PFSK-1 (cell line): Measurements from ENCODE around the gene MAT2A.

ENCODE experiments used
- FOXP2 ChIP-seq: optimal IDR thresholded peaks from 2 replicates; pipeline ENCODE3; 2011; ENCODE audit warnings: borderline replicate concordance, control low read depth, inconsistent platforms; ENCODE audit not compliant: insufficient read depth; ENCODE audit errors: extremely low read length, extremely low read depth
- POLR2AphosphoS5 ChIP-seq: IDR thresholded peaks from 2 replicates; pipeline ENCODE4 v1.6.1; 2012; ENCODE audit warnings: low read depth, mild to moderate bottlenecking, control low read depth, low read length, moderate library complexity
- REST ChIP-seq, 2 experiments: IDR thresholded peaks; 2 replicates each; pipeline versions ENCODE4 v1.6.1 to v1.8.0; 2011 to 2012; ENCODE audit warnings: low read depth in 2 of 2, low read length in 2 of 2, control low read depth in 1 of 2, inconsistent platforms in 1 of 2, mild to moderate bottlenecking in 1 of 2, moderate library complexity in 1 of 2; ENCODE audit not compliant: insufficient read depth in 1 of 2
- SIN3A ChIP-seq: IDR thresholded peaks from 2 replicates; pipeline ENCODE4 v1.6.1; 2012; ENCODE audit warnings: mild to moderate bottlenecking, low read length, moderate library complexity, borderline replicate concordance; ENCODE audit not compliant: insufficient read depth
- TAF1 ChIP-seq: IDR thresholded peaks from 2 replicates; pipeline ENCODE4 v1.6.1; 2012; ENCODE audit warnings: low read length, control low read depth, borderline replicate concordance; ENCODE audit not compliant: insufficient read depth

Gene MAT2A

GRCh38 chr2:85548608-85548900, 9.6 kb downstream of the MAT2A start:
- TF ChIP-seq POLR2AphosphoS5 (no peak), SIN3A (no peak), REST (IDR thresholded peaks at IDR 0.05; ENCODE audit: insufficient read depth in 1 of 2, low read depth in 2 of 2, low read length in 2 of 2) (no peak), FOXP2 (no peak), TAF1 (no peak)

- TF ChIP-seq FOXP2 = no peak
- TF ChIP-seq SIN3A = no peak
- TF ChIP-seq REST (IDR thresholded peaks at IDR 0.05; ENCODE audit: insufficient read depth in 1 of 2, low read depth in 2 of 2, low read length in 2 of 2) = no peak
- TF ChIP-seq POLR2AphosphoS5 = no peak
- no peak for TF ChIP-seq TAF1
These were observed 10.1 kb downstream of the MAT2A start for GRCh38 chr2:85549095-85549494.

- TF ChIP-seq REST (IDR thresholded peaks at IDR 0.05; ENCODE audit: insufficient read depth in 1 of 2, low read depth in 2 of 2, low read length in 2 of 2) (no peak), FOXP2 (no peak), SIN3A (no peak), POLR2AphosphoS5 (no peak), TAF1 (no peak)
These were observed 10.9 kb downstream of the MAT2A start for GRCh38 chr2:85549826-85550225.

GRCh38 chr2:85550486-85550885, 11.5 kb downstream of the MAT2A start:
- TF ChIP-seq TAF1 = no peak
- no peak for TF ChIP-seq REST (IDR thresholded peaks at IDR 0.05; ENCODE audit: insufficient read depth in 1 of 2, low read depth in 2 of 2, low read length in 2 of 2)
- no peak for TF ChIP-seq SIN3A
- TF ChIP-seq FOXP2 = no peak
- TF ChIP-seq POLR2AphosphoS5 = no peak
